HCT116 (cell line): Measurements from ENCODE around the gene TRAT1.

Experiments used
- CTCF ChIP-seq, 3 experiments: fragments of 200-600 bp in 1 of 3; sonication (generic) in 1 of 3; IDR thresholded peaks in 2 of 3; conservative IDR thresholded peaks in 1 of 3; 2 replicates each; pipeline ENCODE4 v1.5.1; 2012 to 2017; ENCODE audit warnings: low read depth in 2 of 3, low read length in 2 of 3, antibody characterized with exemption in 1 of 3, borderline replicate concordance in 1 of 3, control low read depth in 1 of 3, mild to moderate bottlenecking in 1 of 3, mixed read lengths in 1 of 3, mixed run types in 1 of 3, moderate library complexity in 1 of 3; ENCODE audit not compliant: insufficient read depth in 1 of 3
- POLR2A ChIP-seq: IDR thresholded peaks from 2 replicates; pipeline ENCODE4 v1.7.0; 2011; ENCODE audit warnings: borderline replicate concordance; ENCODE audit not compliant: insufficient read depth, insufficient read length; ENCODE audit errors: extremely low read depth
- POLR2AphosphoS5 ChIP-seq: IDR thresholded peaks from 2 replicates; pipeline ENCODE4 v1.6.1; 2011; ENCODE audit warnings: mild to moderate bottlenecking, low read depth, low read length, moderate library complexity
- REST ChIP-seq: IDR thresholded peaks from 2 replicates; pipeline ENCODE4 v1.6.1; 2012; ENCODE audit warnings: low read depth

DNA sequence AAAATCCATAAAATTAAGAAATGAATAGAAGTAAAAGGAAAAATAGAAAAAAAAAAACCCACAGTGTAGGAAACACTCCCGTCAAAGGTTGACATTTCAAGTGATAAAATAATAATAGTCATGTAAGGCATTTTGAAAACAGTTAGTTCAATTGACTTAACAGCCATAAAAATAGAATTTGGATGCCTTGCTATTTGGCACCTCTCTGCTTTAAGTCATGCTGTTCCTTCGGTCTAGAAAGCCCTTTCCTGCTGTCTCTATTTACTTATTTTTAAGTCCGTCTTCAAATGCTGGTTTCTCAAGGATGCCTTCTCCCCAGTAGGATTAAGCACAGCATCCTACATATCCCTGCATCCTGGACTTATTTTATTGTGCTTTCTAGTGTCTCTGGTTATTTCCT lies 43.1 kb upstream of the TRAT1 start:
- no peak for TF ChIP-seq CTCF (IDR thresholded peaks at IDR 0.05 in 2 of 3, conservative IDR thresholded peaks at IDR 0.05 in 1 of 3; ENCODE audit: borderline replicate concordance in 1 of 3, insufficient read depth in 1 of 3, low read depth in 2 of 3, low read length in 2 of 3)
- TF ChIP-seq POLR2A = no peak
- no peak for TF ChIP-seq POLR2AphosphoS5
- no peak for TF ChIP-seq REST
